Measurements from ENCODE around the gene KCNQ5.

DNA sequence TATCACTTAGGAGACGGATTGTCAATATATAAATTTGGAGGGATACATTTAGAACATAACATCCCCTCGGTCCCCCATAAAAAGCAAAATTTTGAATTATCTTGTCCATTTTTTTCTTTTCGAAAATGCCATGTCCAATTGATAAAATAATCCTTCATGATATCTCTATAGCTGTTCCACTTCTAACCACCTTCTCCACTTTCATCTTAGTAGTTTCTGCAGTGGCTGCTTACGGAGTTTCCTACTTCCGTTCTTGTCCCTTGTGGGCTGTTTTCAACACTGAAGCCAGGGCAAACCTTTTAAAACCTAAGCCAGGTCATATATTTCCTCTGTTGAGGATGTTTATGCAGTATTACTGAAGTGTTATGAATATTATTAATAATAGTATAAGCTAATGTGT lies 37.9 kb downstream of the KCNQ5 start:
- TF ChIP-seq, protein P1, sequence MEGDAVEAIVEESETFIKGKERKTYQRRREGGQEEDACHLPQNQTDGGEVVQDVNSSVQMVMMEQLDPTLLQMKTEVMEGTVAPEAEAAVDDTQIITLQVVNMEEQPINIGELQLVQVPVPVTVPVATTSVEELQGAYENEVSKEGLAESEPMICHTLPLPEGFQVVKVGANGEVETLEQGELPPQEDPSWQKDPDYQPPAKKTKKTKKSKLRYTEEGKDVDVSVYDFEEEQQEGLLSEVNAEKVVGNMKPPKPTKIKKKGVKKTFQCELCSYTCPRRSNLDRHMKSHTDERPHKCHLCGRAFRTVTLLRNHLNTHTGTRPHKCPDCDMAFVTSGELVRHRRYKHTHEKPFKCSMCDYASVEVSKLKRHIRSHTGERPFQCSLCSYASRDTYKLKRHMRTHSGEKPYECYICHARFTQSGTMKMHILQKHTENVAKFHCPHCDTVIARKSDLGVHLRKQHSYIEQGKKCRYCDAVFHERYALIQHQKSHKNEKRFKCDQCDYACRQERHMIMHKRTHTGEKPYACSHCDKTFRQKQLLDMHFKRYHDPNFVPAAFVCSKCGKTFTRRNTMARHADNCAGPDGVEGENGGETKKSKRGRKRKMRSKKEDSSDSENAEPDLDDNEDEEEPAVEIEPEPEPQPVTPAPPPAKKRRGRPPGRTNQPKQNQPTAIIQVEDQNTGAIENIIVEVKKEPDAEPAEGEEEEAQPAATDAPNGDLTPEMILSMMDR (IDR thresholded peaks at IDR 0.05): no peak
- TF ChIP-seq POLR2A (IDR thresholded peaks at IDR 0.05): no peak
